NCI-H526 treated with DMSO at 0.1 percent for 48 hours (cell line): ENCODE measurements around the gene COL24A1.
"Not testable (repeated sequence)": the region's sequence is repeated elsewhere in the genome, so short reads cannot be mapped to it uniquely, and the experiment has no call there.

Experiments
- DNase-seq: peaks from one replicate; lab custom pipeline; 2025; lab: John Stamatoyannopoulos, UW

Gene COL24A1

GRCh38 chr1:85888921-85889320, 267.7 kb downstream of the COL24A1 start:
- no peak for DNase-seq

- DNase-seq: peak; percentile 10
These were observed 272.1 kb downstream of the COL24A1 start for GRCh38 chr1:85884372-85885035.

GRCh38 chr1:85867189-85867588, 289.4 kb downstream of the COL24A1 start:
- no peak for DNase-seq

- no peak for DNase-seq
These were observed 291.4 kb downstream of the COL24A1 start for GRCh38 chr1:85865213-85865612.

- no peak for DNase-seq
These were observed 291.8 kb downstream of the COL24A1 start for GRCh38 chr1:85864727-85865126.

GRCh38 chr1:85863639-85864038, 292.9 kb downstream of the COL24A1 start:
- not testable (repeated sequence) for DNase-seq

- no peak for DNase-seq
These were observed 294.1 kb downstream of the COL24A1 start for GRCh38 chr1:85862456-85862855.

GRCh38 chr1:85857991-85858390, 298.6 kb downstream of the COL24A1 start:
- no peak for DNase-seq

GRCh38 chr1:85850238-85850637, 306.3 kb downstream of the COL24A1 start:
- no peak for DNase-seq

- DNase-seq: no peak
These were observed 306.9 kb downstream of the COL24A1 start for GRCh38 chr1:85849660-85850059.

GRCh38 chr1:85847356-85847755, 309.2 kb downstream of the COL24A1 start:
- DNase-seq: no peak

- DNase-seq: no peak
These were observed 309.9 kb downstream of the COL24A1 start for GRCh38 chr1:85846706-85847105.

GRCh38 chr1:85839459-85839858, 317.1 kb downstream of the COL24A1 start:
- no peak for DNase-seq

GRCh38 chr1:85838238-85838637, 318.3 kb downstream of the COL24A1 start:
- no peak for DNase-seq

GRCh38 chr1:85836736-85837135, 319.8 kb downstream of the COL24A1 start:
- no peak for DNase-seq

GRCh38 chr1:85833165-85833564, 323.4 kb downstream of the COL24A1 start:
- DNase-seq: not testable (repeated sequence)

- DNase-seq: no peak
These were observed 325.7 kb downstream of the COL24A1 start for GRCh38 chr1:85830837-85831236.

GRCh38 chr1:85824066-85824840, 332.3 kb downstream of the COL24A1 start:
- DNase-seq: no peak

GRCh38 chr1:85822696-85823095, 333.9 kb downstream of the COL24A1 start:
- DNase-seq: no peak

- DNase-seq: no peak
These were observed 338.2 kb downstream of the COL24A1 start for GRCh38 chr1:85818371-85818770.

- no peak for DNase-seq
These were observed 340.0 kb downstream of the COL24A1 start for GRCh38 chr1:85816606-85817005.

GRCh38 chr1:85815906-85816305, 340.7 kb downstream of the COL24A1 start:
- DNase-seq: no peak

GRCh38 chr1:85806236-85806965, 350.2 kb downstream of the COL24A1 start:
- DNase-seq: no peak
